Raji (cell line): ENCODE results near the gene PPIH.

Experiments used
- POLR2A ChIP-seq: IDR thresholded peaks from 2 replicates; pipeline ENCODE4 v1.6.1; 2011; ENCODE audit warnings: low read depth, low read length, control low read depth; ENCODE audit not compliant: insufficient read depth

Gene PPIH

GRCh38 chr1:42723511-42723910, 65.3 kb downstream of the PPIH start:
- TF ChIP-seq POLR2A = no peak
